DND-41 (cell line): ENCODE measurements around the gene DOCK4.

Experiments
- ATAC-seq: fragments of 200-7000 bp; cut with Tn5 transposase; 3 replicates; pipeline ENCODE4 v1.9.1; 2021; ENCODE audit warnings: low read depth; ENCODE audit not compliant: insufficient read depth
- DNase-seq: peaks from one replicate; pipeline ENCODE4 v3.0.0-alpha.2; 2020
- H2AFZ ChIP-seq: 2 replicates; pipeline ENCODE4 v1.6.0; 2012; ENCODE audit warnings: low read depth, low read length
- H3K27ac ChIP-seq: 2 replicates; pipeline ENCODE4 v1.5.1; 2012; ENCODE audit warnings: low read length, inconsistent platforms
- H3K27me3 ChIP-seq: fragments of 200-600 bp; sonication (generic); 2 replicates; pipeline ENCODE4 v1.6.0; 2012; ENCODE audit warnings: low read length, mild to moderate bottlenecking, inconsistent platforms; ENCODE audit not compliant: insufficient read depth, poor library complexity
- H3K36me3 ChIP-seq: 2 replicates; pipeline ENCODE4 v1.5.1; 2012; ENCODE audit warnings: low read length, inconsistent platforms; ENCODE audit not compliant: insufficient read depth
- H3K4me1 ChIP-seq: 2 replicates; pipeline ENCODE4 v1.5.1; 2012; ENCODE audit warnings: mild to moderate bottlenecking, low read length; ENCODE audit not compliant: insufficient read depth
- H3K4me2 ChIP-seq: 2 replicates; pipeline ENCODE4 v1.6.0; 2012; ENCODE audit warnings: mild to moderate bottlenecking, moderate library complexity, low read length, inconsistent platforms; ENCODE audit not compliant: insufficient read depth
- H3K4me3 ChIP-seq, 2 experiments: fragments of 200-600 bp in 1 of 2; shearing (Covaris generic) in 1 of 2; 2 replicates each; pipeline ENCODE4 v1.5.1; 2012 to 2016; ENCODE audit warnings: inconsistent platforms in 2 of 2, low read length in 2 of 2, mild to moderate bottlenecking in 2 of 2, low read depth in 1 of 2, moderate library complexity in 1 of 2
- H3K79me2 ChIP-seq: 2 replicates; pipeline ENCODE4 v1.6.0; 2012; ENCODE audit warnings: low read length, inconsistent platforms; ENCODE audit not compliant: insufficient read depth
- H3K9ac ChIP-seq: 2 replicates; pipeline ENCODE4 v1.6.0; 2012; ENCODE audit warnings: low read depth, mild to moderate bottlenecking, inconsistent platforms, low read length, moderate library complexity
- H3K9me3 ChIP-seq: 2 replicates; pipeline ENCODE4 v1.5.1; 2012; ENCODE audit warnings: low read length, moderate library complexity, mild to moderate bottlenecking, inconsistent platforms; ENCODE audit not compliant: insufficient read depth, severe bottlenecking
- H4K20me1 ChIP-seq: 2 replicates; pipeline ENCODE4 v1.6.0; 2012; ENCODE audit warnings: low read length; ENCODE audit not compliant: insufficient read depth
- CTCF ChIP-seq: IDR thresholded peaks from 2 replicates; pipeline ENCODE4 v1.5.1; 2012; ENCODE audit warnings: borderline replicate concordance, low read length, moderate library complexity, mild to moderate bottlenecking; ENCODE audit not compliant: poor library complexity, severe bottlenecking; ENCODE audit errors: extremely low read depth
- EZH2 ChIP-seq: IDR thresholded peaks from 3 replicates; pipeline ENCODE4 v1.6.1; 2012; ENCODE audit warnings: borderline replicate concordance, low read depth, mild to moderate bottlenecking, moderate library complexity, low read length, inconsistent platforms; ENCODE audit not compliant: severe bottlenecking

The DOCK4 gene

GRCh38 chr7:111987886-111988285, 218.3 kb downstream of the DOCK4 start:
- no peak overlapping the region for H3K4me3 ChIP-seq
- no peak for ATAC-seq
- no peak for TF ChIP-seq CTCF
- TF ChIP-seq EZH2: no peak
- H3K36me3 ChIP-seq: no peaks in the 10 kb centered on the region
- H3K9me3 ChIP-seq: no peaks in the 10 kb centered on the region
- H3K4me2 ChIP-seq: no peak overlapping the region
- no peak overlapping the region for H2AFZ ChIP-seq
- DNase-seq: no peak
- no peak overlapping the region for H3K9ac ChIP-seq
- H4K20me1 ChIP-seq: no peaks in the 10 kb centered on the region
- H3K4me1 ChIP-seq: no peaks in the 10 kb centered on the region
- H3K79me2 ChIP-seq: no peaks in the 10 kb centered on the region
- no peak overlapping the region for H3K27ac ChIP-seq
- no peaks in the 10 kb centered on the region for H3K27me3 ChIP-seq

GRCh38 chr7:111987115-111987826, 218.9 kb downstream of the DOCK4 start:
- Histone ChIP-seq H2AFZ (no peak overlapping the region), H3K4me3 (no peak overlapping the region), H3K79me2 (no peaks in the 10 kb centered on the region), H3K27ac (no peak overlapping the region), H3K9ac (no peak overlapping the region), H4K20me1 (no peaks in the 10 kb centered on the region), H3K27me3 (no peaks in the 10 kb centered on the region), H3K36me3 (no peaks in the 10 kb centered on the region), H3K9me3 (no peaks in the 10 kb centered on the region), H3K4me2 (no peak overlapping the region), H3K4me1 (no peaks in the 10 kb centered on the region)
- DNase-seq: no peak
- ATAC-seq: no peak
- TF ChIP-seq CTCF (no peak), EZH2 (no peak)

- no peak overlapping the region for H2AFZ ChIP-seq
- H3K4me1 ChIP-seq: no peaks in the 10 kb centered on the region
- H3K27ac ChIP-seq: no peak overlapping the region
- H3K4me3 ChIP-seq: no peak overlapping the region
- H3K9me3 ChIP-seq: no peaks in the 10 kb centered on the region
- no peaks in the 10 kb centered on the region for H3K27me3 ChIP-seq
- no peaks in the 10 kb centered on the region for H3K79me2 ChIP-seq
- ATAC-seq: no peak
- no peak overlapping the region for H3K4me2 ChIP-seq
- no peak for TF ChIP-seq EZH2
- TF ChIP-seq CTCF: no peak
- H4K20me1 ChIP-seq: no peaks in the 10 kb centered on the region
- no peak for DNase-seq
- no peaks in the 10 kb centered on the region for H3K36me3 ChIP-seq
- no peak overlapping the region for H3K9ac ChIP-seq
These were observed 219.6 kb downstream of the DOCK4 start for GRCh38 chr7:111986601-111987000.

- no peaks in the 10 kb centered on the region for H3K36me3 ChIP-seq
- no peaks in the 10 kb centered on the region for H3K4me1 ChIP-seq
- no peak overlapping the region for H3K4me3 ChIP-seq
- H3K79me2 ChIP-seq: no peaks in the 10 kb centered on the region
- TF ChIP-seq CTCF (no peak), EZH2 (no peak)
- no peak overlapping the region for H3K27ac ChIP-seq
- DNase-seq (no peak), ATAC-seq (no peak)
- H2AFZ ChIP-seq: no peak overlapping the region
- no peaks in the 10 kb centered on the region for H4K20me1 ChIP-seq
- no peak overlapping the region for H3K9ac ChIP-seq
- H3K9me3 ChIP-seq: no peaks in the 10 kb centered on the region
- no peak overlapping the region for H3K4me2 ChIP-seq
- no peaks in the 10 kb centered on the region for H3K27me3 ChIP-seq
These were observed 220.4 kb downstream of the DOCK4 start for GRCh38 chr7:111985798-111986197.
